Stimulated activated CD8-positive, alpha-beta memory T cell treated with anti-CD3 and anti-CD28 coated beads, Interleukin-4, amount 100 ng/mL, for 4 hours (primary cell): ENCODE results near the gene RASGRF2.

Experiments
- DNase-seq, 2 donors: peaks; one replicate each; pipeline ENCODE4 v3.0.0-alpha.2; 2020; ENCODE audit warnings: low read depth in 2 of 2, low spot score in 1 of 2

The RASGRF2 gene

GRCh38 chr5:81195335-81195929 is 235.3 kb downstream of the RASGRF2 start:
- DNase-seq, result no peak

GRCh38 chr5:81202655-81203054 is 242.5 kb downstream of the RASGRF2 start:
- DNase-seq, result no peak

- no peak for DNase-seq
Observed at GRCh38 chr5:81203729-81204128, 243.6 kb downstream of the RASGRF2 start.

GRCh38 chr5:81204205-81204604 is 244.0 kb downstream of the RASGRF2 start:
- DNase-seq, result no peak

- DNase-seq, result no peak
Observed at GRCh38 chr5:81205058-81205457, 244.9 kb downstream of the RASGRF2 start.

- no peak for DNase-seq
Observed at GRCh38 chr5:81207009-81207408, 246.8 kb downstream of the RASGRF2 start.

- no peak for DNase-seq
Observed at GRCh38 chr5:81208904-81209303, 248.7 kb downstream of the RASGRF2 start.

GRCh38 chr5:81209386-81209785 is 249.2 kb downstream of the RASGRF2 start:
- no peak for DNase-seq

- DNase-seq, result no peak
Observed at GRCh38 chr5:81209869-81210493, 249.8 kb downstream of the RASGRF2 start.

GRCh38 chr5:81212211-81212751 is 252.1 kb downstream of the RASGRF2 start:
- no peak for DNase-seq

GRCh38 chr5:81213070-81213469 is 252.9 kb downstream of the RASGRF2 start:
- DNase-seq, result no peak

- DNase-seq, result no peak
Observed at GRCh38 chr5:81214848-81215247, 254.7 kb downstream of the RASGRF2 start.

GRCh38 chr5:81216152-81216551 is 256.0 kb downstream of the RASGRF2 start:
- DNase-seq, result no peak

- no peak for DNase-seq
Observed at GRCh38 chr5:81219389-81219788, 259.2 kb downstream of the RASGRF2 start.

GRCh38 chr5:81222285-81222684 is 262.1 kb downstream of the RASGRF2 start:
- DNase-seq, result no peak

- DNase-seq, result no peak
Observed at GRCh38 chr5:81225463-81225862, 265.3 kb downstream of the RASGRF2 start.

- no peak for DNase-seq
Observed at GRCh38 chr5:81226286-81226685, 266.1 kb downstream of the RASGRF2 start.

GRCh38 chr5:81226949-81227348 is 266.8 kb downstream of the RASGRF2 start:
- no peak for DNase-seq

- DNase-seq, result no peak
Observed at GRCh38 chr5:81228084-81228483, 267.9 kb downstream of the RASGRF2 start.

GRCh38 chr5:81230416-81230815 is 270.3 kb downstream of the RASGRF2 start:
- no peak for DNase-seq

GRCh38 chr5:81232464-81233079 is 272.4 kb downstream of the RASGRF2 start:
- no peak for DNase-seq

- no peak for DNase-seq
Observed at GRCh38 chr5:81233080-81233634, 273.0 kb downstream of the RASGRF2 start, which contains the start of gene CKMT2. Gene CKMT2, plus strand, starts transcription at chr5:81233322. Its CDS starts 17,811 bp downstream, at chr5:81251133.
